T follicular helper cell (primary cell): Measurements from ENCODE around the gene C5.
"Not testable (repeated sequence)": the region's sequence is repeated elsewhere in the genome, so short reads cannot be mapped to it uniquely, and the experiment has no call there.

Source experiments
- DNase-seq: peaks from one replicate; pipeline ENCODE4 v3.0.0-alpha.2; 2020; ENCODE audit warnings: low read depth

The C5 gene

DNA sequence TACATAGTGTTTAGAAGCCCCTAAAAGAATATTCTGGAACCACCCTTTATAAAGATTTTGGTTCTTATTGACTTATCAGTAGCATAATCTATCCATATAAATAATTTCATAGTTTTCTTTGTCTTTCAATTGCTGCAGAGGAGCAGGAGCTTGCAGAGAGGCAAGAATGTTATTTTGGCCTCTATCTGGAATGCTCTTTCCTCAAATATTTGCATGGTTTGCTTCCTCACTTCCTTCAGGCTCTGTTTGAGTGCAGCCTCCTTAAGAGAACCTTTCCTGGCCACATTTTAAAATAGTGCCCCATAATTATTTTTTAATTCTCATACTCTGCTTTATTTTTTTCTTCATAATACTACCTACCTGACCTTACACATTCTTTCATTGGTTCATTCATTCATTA, 1.5 kb downstream of the C5 start:
- DNase-seq: no peak

DNA sequence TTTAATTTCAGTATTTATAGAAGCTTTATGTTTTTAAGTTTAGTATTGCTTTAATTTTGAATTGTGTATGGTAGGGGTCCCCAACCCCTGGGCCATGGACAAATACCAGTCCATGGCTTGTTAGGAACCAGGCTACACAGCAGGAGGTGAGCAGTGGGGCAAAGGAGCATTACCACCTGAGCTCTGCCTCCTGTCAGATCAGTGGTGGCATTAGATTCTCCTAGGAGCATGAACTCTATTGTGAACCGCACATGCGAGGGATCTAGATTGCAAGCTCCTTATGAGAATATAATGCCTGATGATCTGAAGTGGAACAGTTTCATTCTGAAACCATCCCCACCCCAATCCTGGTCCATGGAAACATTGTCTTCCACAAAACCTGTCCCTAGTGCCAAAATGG, 1.9 kb downstream of the C5 start:
- DNase-seq: no peak

DNA sequence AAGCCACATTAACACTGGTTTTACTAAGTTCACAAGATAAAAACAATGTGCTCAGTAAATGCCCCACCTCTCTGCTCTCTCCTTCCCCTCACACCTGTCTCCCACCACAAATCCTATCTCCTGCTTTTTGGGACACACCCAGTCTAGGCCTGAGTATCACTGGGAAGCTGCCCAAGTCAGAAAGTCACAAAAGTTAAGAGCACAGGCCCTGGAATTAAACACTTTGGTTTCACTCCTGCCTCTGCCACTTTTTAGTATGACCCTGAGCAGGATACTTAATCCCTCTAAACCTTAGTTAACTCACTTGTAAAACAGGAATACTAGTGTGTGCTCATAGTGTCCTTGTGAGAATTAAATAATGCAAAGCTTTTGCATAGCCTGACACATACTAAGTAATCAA, 11.3 kb downstream of the C5 start:
- no peak for DNase-seq

DNA sequence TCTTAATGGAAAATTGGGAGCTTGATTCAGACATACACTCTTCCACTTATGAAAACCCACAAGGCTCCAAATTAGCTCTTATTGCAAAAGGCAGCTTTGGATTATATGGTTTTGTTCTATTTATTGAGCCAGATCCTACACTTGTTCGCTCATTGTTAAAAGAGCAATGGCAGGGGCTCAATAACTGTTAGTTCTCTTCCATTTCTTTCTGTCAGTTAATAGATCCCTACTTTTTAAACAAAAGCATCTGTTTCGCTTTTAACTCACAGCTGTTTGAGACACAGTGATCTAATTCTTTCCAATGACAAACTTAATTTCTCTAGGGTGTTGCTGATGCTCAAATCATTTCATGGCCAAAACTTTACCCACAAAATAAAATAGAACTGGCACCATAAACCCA, 11.7 kb downstream of the C5 start:
- no peak for DNase-seq

DNA sequence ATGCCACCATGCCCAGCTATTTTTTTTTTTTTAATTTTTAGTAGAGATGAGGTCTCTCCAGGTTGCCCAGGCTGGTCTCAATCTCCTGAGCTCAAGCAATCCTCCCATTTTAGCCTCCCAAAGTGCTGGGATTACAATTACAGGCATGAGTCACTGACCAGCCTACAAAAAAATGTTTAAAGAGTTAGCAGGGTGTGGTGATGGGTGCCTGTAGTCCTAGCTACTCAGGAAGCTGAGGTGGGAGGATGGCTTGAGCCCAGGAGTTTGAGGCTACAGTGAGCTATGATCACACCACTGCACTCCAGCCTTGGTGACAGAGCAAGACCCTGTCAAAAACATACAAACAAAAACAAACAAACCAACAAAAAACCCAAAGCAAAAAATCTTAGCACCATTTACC, 14.4 kb downstream of the C5 start:
- not testable (repeated sequence) for DNase-seq

DNA sequence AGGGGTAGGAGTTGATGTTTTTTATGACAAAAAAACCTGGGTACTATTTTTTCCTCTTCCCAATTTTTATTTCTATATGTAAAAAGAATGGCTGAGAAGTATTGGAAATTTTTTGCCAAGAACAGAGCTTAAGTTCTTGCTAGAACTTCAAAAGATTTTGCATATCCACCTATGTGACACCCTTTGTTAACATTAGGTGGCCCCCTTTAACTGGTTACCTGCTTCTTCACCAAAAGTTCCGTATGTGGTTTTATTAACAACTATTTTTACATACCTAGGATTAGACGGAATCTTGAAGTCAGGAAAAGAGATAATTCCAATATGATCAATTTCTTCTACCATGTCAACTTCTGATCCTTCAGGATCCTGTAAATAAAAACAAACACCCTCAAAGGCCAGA, 15.5 kb downstream of the C5 start:
- DNase-seq: no peak

DNA sequence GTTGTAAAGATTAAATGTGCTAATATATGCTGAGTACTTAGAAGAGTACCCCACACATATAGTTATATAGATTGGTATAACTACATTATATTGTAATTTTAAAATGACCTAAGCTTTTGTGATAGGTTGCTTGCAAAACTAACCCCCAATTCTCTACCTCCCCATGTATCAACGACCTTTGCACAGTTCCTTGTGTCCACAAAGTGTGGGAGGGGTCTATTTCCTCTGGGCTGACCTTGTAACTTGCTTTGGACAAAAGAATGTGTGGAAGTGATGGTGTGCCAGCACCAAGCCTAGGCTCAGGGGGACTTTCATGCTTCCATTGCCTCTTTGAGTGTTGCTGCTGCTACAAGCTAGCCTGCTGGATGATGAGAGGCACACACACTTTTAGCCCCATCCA, 20.6 kb downstream of the C5 start:
- DNase-seq: no peak

DNA sequence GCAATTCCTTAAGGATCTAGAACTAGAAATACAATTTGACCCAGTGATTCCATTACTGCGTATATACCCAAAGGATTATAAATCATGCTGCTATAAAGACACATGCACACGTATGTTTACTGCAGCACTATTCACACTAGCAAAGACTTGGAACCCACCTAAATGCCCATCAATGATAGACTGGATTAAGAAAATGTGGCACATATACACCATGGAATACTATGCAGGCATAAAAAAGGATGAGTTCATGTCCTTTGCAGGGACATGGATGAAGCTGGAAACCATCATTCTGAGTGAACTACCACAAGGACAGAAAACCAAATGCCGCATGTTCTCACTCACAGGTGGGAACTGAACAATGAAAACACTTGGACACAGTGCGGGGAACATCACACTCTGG, 21.8 kb downstream of the C5 start:
- not testable (repeated sequence) for DNase-seq

DNA sequence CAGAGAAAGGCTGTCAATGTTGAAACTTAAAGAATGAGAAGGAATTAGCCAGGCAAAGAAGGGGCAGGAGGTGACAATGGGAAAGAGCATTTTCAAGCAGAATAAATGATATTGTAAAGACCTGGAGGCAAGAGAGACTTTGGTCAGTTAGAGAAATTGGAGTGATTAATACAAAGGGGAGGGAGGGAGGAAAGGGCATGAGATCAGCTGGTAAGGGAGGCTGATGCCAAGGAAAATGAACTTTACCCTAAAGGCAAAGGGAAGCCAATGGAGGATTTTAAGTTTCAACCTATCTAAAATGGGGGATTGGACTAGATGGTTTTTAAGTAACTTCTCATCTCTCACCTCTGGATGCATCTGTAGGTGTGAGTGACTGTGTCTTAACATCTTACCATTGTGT, 23.3 kb downstream of the C5 start:
- no peak for DNase-seq

DNA sequence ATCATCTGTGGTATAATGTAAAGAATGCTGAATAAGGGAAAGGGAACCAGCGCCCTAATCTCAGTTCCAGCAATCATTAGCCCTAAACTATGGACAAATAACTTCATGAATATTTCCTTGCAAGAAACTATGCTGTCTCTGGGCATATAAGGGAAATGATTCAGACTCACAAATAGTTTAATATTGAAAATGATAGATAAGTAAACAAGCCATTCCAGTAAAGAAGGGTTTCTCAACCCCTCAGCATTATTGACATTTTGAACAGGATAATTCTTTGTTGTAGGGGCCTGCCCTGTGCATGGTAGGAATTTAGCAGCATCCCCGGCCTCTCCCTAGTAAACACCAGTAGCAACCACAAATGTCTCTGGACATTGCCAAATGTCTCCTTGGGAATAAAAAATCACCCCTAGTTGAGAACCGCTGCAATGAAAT, 23.8 kb downstream of the C5 start:
- no peak for DNase-seq

DNA sequence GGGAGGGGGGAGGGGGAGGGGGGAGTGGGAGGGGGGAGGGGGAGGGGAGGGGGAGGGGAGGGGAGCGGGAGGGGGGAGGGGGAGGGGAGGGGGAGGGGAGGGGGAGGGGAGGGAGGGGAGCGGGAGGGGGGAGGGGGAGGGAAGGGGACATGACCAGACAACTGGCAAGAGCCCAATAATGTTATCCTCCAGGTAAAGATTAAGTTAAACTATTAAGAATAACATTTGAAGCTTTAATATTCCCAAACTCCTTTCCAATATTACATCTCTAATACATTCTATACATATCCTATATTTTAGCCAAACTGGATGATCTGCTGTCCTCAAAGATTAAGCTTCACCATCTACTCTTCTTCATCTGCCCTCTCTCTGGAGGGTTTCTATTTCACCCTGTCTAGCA, 25.8 kb downstream of the C5 start:
- no peak for DNase-seq

DNA sequence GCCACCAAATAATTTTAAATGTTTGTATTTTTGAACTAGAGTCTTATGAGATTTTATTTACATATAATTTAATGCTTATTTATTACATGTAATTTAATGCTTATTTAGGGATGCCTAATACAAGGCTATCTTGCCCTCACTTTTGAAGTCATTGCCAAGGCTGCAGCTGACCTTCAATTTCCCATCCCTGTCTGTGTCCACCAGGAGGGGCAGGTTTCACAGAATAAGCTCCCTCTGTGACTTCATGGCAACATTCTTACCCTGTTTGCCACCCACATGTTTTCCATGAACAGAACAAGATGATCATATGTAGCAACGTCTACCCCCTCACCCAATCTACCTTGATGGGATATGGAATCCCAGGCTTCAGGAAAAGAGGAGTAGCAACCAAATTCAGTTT, 27.0 kb downstream of the C5 start:
- no peak for DNase-seq

DNA sequence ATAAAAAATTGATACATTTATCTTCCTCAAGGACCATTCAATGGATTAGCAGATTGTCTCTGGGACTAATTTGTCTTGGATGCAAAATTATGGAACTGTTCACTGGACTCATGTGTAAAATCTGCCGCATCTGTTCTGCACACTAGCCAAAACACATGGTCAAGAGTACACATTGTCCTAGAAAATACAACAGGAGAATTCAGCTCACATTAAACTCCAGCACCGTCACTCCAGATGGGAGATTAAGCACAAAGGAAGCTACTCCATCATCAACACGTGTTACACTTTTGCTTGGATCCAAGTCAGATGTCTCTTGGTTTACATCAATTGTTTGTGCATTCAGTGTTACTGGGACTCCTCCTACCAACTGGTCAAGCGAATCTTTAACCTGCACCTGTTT, 28.8 kb downstream of the C5 start:
- DNase-seq: no peak

DNA sequence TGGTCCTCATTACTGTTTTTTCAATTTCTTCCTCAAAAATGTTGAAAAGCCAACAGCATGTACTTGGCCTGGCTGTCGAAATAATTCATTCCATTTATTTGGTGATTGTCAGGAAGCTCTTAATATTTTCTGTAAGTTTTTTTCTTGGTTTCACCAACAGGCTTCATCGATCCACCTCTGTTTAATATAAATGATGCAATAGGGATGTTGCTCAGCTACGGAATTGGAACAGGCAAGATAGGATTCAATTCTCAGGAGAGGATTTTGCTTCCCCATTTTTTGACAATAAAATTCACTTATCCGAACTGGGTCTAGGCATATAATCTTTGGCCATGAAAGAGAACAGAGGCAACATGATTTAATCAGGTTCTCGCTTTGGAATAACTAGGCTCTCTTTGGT, 30.8 kb downstream of the C5 start:
- DNase-seq: no peak

DNA sequence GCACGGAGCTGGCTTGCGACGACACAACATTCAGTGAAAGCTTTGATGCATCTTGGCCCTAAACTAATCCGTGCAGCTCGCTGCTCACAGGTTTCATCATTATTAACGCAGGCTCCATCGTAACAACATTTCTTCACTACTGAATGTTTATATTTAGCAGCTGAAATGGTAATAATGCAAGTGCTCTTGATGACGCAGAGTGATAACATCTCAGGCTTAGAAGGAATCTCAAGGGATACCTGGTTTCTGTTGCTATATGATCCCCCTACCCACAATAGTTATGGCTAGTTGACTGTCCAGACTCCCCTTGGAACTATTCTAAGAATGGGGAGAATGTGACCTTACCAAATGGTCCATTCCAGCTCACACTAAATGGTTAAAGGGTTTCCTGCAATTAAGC, 36.2 kb downstream of the C5 start:
- no peak for DNase-seq

DNA sequence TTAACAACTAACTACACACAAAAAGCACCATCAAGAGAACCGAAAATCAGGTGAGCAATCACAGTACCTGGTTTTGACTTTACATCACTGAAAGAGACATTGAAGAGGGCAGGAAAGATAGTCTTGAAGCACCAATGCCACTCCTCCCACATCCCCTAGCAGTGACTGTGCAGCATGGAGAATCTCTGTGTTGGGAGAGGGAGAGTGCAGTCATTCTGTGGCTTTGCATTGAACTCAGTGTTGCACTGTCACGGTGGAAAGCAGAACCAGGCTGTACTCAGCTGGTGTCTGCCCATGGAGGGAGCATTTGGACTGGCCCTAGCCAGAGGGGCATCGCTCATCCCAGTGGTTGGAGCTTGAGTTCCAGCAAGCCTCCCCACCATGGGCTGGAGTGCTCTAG, 40.4 kb downstream of the C5 start:
- no peak for DNase-seq

DNA sequence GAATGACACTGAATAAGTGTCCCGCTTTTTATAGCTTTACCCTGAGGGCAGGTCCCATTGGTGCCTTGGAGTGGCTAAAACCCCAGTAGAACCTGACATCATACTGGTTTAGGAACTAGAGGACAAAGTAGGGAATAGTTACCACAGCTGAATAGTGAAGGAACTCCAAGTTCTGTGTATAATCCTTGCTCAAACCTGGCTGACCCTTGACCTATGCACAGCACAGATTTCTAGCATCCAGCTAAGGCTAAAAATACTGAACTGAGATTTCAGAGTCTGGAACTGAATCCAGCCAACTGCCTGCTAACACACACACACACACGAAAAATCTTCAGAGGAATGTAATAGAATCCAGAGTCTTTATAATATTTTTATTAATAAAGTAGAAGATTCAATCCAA, 50.8 kb downstream of the C5 start:
- DNase-seq: no peak

DNA sequence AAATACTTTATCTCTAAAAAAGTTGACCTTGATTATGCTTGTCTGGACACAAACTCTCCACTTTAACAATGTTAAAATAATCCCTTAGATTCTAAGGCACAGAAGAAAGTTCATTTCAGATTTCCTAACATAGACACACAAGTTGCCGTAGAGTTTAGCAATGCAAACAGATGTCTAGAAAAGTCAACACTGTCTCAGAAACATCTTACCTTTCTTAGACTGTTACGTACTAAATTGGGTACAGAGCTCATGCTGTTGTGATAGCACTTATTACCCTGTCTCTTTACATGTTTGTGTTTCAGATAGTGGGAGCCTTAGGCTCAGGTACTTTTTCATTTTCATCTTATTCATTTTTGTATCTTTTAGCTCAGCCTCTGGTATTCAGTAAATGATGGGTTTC, 52.0 kb downstream of the C5 start:
- no peak for DNase-seq

DNA sequence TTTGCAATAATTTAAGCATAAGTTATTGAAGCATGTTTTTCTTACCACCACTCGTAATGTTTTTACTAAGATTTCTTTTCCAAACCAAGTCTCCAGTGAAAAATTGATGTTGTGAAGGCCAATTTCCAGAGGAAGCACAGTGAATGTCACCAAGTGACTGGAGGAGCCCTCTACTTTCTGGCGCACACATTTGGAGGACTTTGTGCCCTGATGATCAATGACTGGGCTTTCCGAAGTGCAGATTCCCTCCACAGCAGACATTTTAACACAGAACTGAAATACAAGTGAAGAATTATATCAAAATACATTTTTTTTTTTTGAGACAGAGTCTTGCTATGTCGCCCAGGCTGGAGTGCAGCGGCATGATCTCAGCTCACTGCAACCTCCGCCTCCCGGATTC, 52.6 kb downstream of the C5 start:
- DNase-seq: no peak

DNA sequence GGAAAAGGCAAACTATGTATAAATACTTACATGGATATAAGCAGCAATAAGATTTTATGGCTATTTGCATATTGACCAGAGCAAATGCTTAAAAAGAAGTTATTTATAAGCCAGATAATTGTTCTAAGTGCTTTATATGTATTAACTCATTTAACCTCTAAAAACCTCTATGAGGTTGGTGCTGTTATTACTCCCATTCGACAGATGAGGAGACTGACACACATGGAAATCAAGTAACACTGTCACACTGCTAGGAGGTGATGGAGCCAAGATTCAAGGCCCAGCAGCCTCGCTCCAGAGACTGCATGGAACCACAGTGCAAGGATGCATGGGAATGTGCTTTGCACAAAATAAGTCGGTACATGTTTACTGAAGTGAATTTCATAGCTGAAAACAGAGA, 53.7 kb downstream of the C5 start:
- DNase-seq: no peak

DNA sequence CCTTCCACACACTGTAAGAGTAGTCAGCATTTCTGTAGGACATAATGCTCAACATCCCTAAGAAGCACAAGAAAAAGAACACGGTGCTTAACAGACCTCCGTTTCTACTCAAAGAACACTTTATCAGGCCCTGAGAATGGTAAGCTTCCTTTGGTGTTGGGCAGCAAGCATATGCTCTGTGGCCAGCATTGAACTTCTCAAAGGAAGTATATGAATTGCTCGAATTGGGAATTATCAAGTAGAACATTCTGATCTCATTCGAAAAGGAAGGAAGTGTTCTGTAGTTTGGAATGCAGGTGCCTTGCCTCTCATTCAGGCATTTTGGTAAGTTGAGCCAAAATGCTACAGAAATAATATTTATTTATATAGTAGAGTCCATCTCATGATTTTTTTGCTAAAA, 61.0 kb downstream of the C5 start:
- DNase-seq: no peak

DNA sequence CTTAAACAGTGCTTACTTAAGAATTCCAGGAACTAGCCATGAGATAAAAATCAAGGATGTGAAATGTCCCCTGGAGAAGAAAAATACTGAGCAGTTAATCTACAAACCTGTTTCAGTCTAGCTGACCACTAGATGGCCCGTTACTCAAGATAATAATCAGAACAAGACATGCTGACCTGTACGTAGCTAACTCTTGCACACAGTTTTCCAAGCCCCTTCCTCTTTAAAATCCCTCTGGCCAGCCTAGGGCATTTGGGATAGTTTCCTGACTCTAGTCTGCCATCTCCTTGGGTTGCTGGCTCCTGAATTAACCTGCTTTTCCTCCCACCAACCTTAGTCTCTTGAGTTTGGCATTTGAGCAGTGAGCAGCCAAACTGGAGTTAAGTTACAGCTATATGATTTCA, 64.3 kb downstream of the C5 start:
- DNase-seq: no peak

DNA sequence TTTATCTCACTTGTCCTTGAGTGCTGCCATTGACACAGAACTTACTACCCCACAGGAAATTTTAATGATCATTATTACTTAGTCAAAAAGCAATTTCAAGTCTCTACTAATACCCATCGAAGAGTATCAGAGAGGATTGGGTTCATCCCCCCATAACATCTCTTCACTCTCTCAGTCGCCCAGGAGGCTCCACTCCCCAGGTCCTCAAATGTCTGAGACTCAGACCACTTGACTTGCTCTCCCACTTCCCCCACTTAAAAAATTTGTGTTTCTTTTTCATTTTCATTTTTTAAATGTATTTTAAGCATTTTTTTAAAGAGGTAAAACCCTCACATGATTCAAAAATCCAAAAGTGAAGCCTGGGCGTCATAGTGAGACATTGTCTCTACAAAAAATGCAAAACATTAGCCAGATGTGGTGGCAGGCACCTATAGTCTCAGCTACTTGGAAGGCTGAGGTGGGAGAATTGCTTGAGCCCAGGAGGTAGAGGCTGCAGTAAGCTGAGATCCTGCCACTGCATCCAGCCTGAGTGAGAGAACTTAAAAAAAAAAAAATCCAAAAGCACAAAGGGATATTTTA, 66.7 kb downstream of the C5 start:
- no peak for DNase-seq

DNA sequence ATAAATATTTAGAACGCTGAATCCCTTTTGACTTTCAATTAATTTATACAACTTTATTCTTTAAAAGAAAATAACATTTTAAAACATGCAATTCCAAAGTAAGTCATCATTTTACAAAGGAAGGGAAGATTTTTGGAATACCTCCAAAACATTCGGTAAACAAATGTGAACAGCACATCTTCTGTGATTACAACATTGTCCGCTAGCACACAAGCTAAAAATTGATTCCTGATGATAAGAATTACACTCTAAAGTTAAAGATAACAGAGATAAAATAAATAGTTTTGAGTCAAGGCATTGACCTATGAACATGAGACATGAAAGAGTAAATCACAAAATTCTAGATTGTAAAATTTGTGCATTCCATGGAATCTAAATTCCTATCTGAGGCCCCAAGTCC, 67.2 kb downstream of the C5 start:
- no peak for DNase-seq

DNA sequence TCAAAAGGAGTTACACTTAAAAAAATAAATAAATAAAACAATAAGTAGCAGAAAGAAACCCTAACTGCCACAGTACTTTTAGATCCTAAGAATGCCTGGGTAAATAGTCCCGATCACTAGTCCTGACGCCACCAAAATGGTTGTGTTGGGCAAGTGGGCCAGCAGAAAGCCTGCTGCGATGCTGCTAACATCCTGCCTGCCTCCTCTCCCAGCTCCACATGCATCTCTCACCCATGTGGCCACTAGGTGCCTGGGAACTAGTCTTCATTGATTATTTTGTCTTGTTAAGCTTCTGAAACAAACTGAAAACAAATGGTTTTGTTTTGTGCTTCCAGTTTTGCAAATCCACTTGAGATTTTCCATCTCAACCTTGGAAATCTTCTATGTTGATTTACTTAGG, 69.1 kb downstream of the C5 start:
- DNase-seq: no peak
